ENCODE data around the gene C3orf62. TPM values are rescaled to one million over a fixed set of nuclear protein-coding genes. Genes with fewer than 3 reads are reported as not detected.

C3orf62 gene
- total and polyA plus RNA-seq, 9 of the 15 experiments (the other 6 are each of a cell fraction or from before 2014, with no cell fraction given): 1.3 to 5.7 (median 3.4) TPM

DNA sequence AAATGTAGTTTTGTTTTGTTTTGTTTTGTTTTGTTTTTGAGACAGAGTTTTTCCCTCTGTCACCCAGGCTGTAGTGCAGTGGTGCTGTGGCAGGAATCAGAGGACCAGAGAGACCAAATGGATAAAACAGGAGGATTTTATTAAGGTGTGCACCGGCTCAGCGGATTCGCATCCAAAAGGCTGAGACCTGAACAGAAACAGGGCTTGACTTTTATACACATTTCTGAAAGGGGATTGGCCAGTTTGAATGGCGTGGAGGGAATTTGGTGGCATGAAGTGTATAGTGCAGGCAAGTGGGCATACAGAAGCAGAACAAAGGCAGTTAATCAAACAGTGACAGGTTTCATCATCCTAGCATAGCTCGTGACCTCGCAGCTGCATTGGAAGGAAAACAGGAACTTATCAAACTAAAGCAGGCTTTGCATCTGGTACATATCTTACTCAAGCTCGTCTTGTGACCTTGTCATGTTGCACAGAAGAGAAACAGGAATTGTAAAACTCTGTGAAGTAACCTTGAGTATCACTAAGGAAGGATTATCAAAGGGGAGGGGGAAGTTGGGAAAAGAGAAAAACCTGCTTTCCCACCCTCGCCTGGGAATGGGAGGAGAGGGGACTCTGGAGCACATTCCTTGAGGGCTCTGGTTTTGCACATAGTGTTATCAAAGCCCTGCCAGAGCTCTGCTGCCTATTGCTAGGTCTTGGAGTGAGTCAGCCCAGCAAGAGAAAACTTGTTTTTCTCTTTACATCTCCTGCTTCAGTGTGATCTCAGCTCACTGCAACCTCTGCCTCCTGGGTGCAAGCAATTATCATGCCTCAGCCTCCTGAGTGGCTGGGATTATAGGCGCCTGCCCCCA lies 38.5 kb downstream of the C3orf62 start (continued):
- TF ChIP-seq ZKSCAN1 (IDR thresholded peaks at IDR 0.05; ENCODE audit: low read depth, low read length): no peak
- no peak for TF ChIP-seq DEAF1 (CRISPR knock-in tag; IDR thresholded peaks at IDR 0.05)
- TF ChIP-seq HBP1 (CRISPR knock-in tag; IDR thresholded peaks at IDR 0.05): no peak
- TF ChIP-seq ZNF561 (CRISPR knock-in tag; conservative IDR thresholded peaks at IDR 0.05): no peak
- no peak for TF ChIP-seq GTF3C2 (IDR thresholded peaks at IDR 0.05; ENCODE audit: borderline replicate concordance, extremely low read depth, insufficient read length)
- TF ChIP-seq HES1 (IDR thresholded peaks at IDR 0.05; ENCODE audit: low read depth): peak; percentile 73
- TF ChIP-seq MCM3 (IDR thresholded peaks at IDR 0.05): no peak
- TF ChIP-seq, protein P1, sequence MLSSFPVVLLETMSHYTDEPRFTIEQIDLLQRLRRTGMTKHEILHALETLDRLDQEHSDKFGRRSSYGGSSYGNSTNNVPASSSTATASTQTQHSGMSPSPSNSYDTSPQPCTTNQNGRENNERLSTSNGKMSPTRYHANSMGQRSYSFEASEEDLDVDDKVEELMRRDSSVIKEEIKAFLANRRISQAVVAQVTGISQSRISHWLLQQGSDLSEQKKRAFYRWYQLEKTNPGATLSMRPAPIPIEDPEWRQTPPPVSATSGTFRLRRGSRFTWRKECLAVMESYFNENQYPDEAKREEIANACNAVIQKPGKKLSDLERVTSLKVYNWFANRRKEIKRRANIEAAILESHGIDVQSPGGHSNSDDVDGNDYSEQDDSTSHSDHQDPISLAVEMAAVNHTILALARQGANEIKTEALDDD (IDR thresholded peaks at IDR 0.05): no peak
- peak; percentile 96 for TF ChIP-seq ZNF766 (CRISPR knock-in tag; conservative IDR thresholded peaks at IDR 0.05)
- TF ChIP-seq LCOR (CRISPR knock-in tag; IDR thresholded peaks at IDR 0.05): no peak; the same call in 1 of the 2 replicates
- peak; percentile 92 for TF ChIP-seq ZNF197 (CRISPR knock-in tag; IDR thresholded peaks at IDR 0.05; ENCODE audit: low read depth)
- peak; percentile 95 for TF ChIP-seq TEAD4 (IDR thresholded peaks at IDR 0.05; ENCODE audit: low read length)
- TF ChIP-seq TEAD4 (CRISPR knock-in tag; IDR thresholded peaks at IDR 0.05; ENCODE audit: borderline replicate concordance): no peak
- no peak for TF ChIP-seq ZNF217 (CRISPR knock-in tag; IDR thresholded peaks at IDR 0.05)
- TF ChIP-seq PURB (CRISPR knock-in tag; IDR thresholded peaks at IDR 0.05; ENCODE audit: low read depth): no peak
- TF ChIP-seq PHF8 (IDR thresholded peaks at IDR 0.05; ENCODE audit: borderline replicate concordance, low read length): peak; percentile 16; the same call in 1 of the 2 replicates
- no peak for TF ChIP-seq PRPF4 (IDR thresholded peaks at IDR 0.05; ENCODE audit: insufficient read depth, low read depth, low read length, poor library complexity, severe bottlenecking)
- no peak for TF ChIP-seq HOXB6 (CRISPR knock-in tag; IDR thresholded peaks at IDR 0.05; ENCODE audit: borderline replicate concordance)
